DOHH2 (cell line): ENCODE results near the gene SIX2.
"Not testable (repeated sequence)": the region's sequence is repeated elsewhere in the genome, so short reads cannot be mapped to it uniquely, and the experiment has no call there.

ENCODE experiments used
- H3F3A ChIP-seq: fragments of 200-600 bp; sonication (generic), shearing (Covaris generic); 2 replicates; pipeline ENCODE4 v1.6.0; 2016; ENCODE audit warnings: antibody characterized with exemption, mild to moderate bottlenecking; ENCODE audit not compliant: control insufficient read depth, insufficient read depth
- H3K27ac ChIP-seq: fragments of 200-600 bp; sonication (generic); 2 replicates; pipeline ENCODE4 v1.5.1; 2014; ENCODE audit warnings: low read depth, mild to moderate bottlenecking, low read length, moderate library complexity
- H3K27me3 ChIP-seq: fragments of 200-600 bp; sonication (generic); 2 replicates; pipeline ENCODE4 v1.6.1; 2014; ENCODE audit warnings: mild to moderate bottlenecking, low read length, mixed read lengths; ENCODE audit not compliant: control insufficient read depth
- H3K36me3 ChIP-seq: fragments of 200-600 bp; sonication (generic); 2 replicates; pipeline ENCODE4 v1.6.1; 2014; ENCODE audit warnings: mild to moderate bottlenecking, low read length, moderate library complexity, mixed read lengths; ENCODE audit not compliant: control insufficient read depth
- H3K4me1 ChIP-seq: fragments of 200-600 bp; sonication (generic); 2 replicates; pipeline ENCODE4 v1.6.1; 2014; ENCODE audit warnings: mild to moderate bottlenecking, low read length, mixed read lengths; ENCODE audit not compliant: control insufficient read depth
- H3K4me2 ChIP-seq: fragments of 200-600 bp; sonication (generic); 2 replicates; pipeline ENCODE4 v1.6.0; 2014; ENCODE audit warnings: mild to moderate bottlenecking, low read length, moderate library complexity
- H3K4me3 ChIP-seq: fragments of 200-600 bp; sonication (generic); 2 replicates; pipeline ENCODE4 v1.5.1; 2014; ENCODE audit warnings: mild to moderate bottlenecking, low read length, mixed read lengths
- H3K79me2 ChIP-seq: fragments of 200-600 bp; sonication (generic); 2 replicates; pipeline ENCODE4 v1.6.1; 2014; ENCODE audit warnings: mild to moderate bottlenecking, low read length, mixed read lengths; ENCODE audit not compliant: control insufficient read depth
- H3K9me2 ChIP-seq: fragments of 200-600 bp; sonication (generic); replicated peaks from 2 replicates; pipeline ENCODE4 v1.6.1; 2014; ENCODE audit warnings: mild to moderate bottlenecking, low read length, mixed read lengths; ENCODE audit not compliant: control insufficient read depth
- H3K9me3 ChIP-seq: fragments of 200-600 bp; sonication (generic); 2 replicates; pipeline ENCODE4 v1.6.1; 2014; ENCODE audit warnings: antibody characterized with exemption, low read length, mixed read lengths; ENCODE audit not compliant: control insufficient read depth, insufficient read depth
- H4K20me1 ChIP-seq: fragments of 200-600 bp; sonication (generic); 2 replicates; pipeline ENCODE4 v1.6.0; 2014; ENCODE audit warnings: low read depth, mild to moderate bottlenecking, antibody characterized with exemption, low read length, moderate library complexity; ENCODE audit not compliant: control insufficient read depth, insufficient read depth
- CTCF ChIP-seq: fragments of 200-600 bp; sonication (generic); IDR thresholded peaks from one replicate; pipeline ENCODE4 v1.5.1; 2014; ENCODE audit warnings: antibody characterized with exemption, mild to moderate bottlenecking, low read depth, low read length; ENCODE audit not compliant: poor library complexity, severe bottlenecking
- EZH2phosphoT487 ChIP-seq: fragments of 200-600 bp; sonication (generic); IDR thresholded peaks from 2 replicates; pipeline ENCODE4 v1.6.1; 2017; ENCODE audit warnings: borderline replicate concordance, mild to moderate bottlenecking, antibody characterized with exemption, low read length, moderate library complexity, mixed read lengths

Gene SIX2

GRCh38 chr2:45042401-45042800, 33.1 kb upstream of the SIX2 start:
- H3K9me3 ChIP-seq, result no peaks in the 10 kb centered on the region
- no peaks in the 10 kb centered on the region for H4K20me1 ChIP-seq
- no peak overlapping the region for H3K4me2 ChIP-seq

GRCh38 chr2:45040786-45041185, 31.5 kb upstream of the SIX2 start:
- H3K27ac ChIP-seq, result no peak overlapping the region
- no peaks in the 10 kb centered on the region for H4K20me1 ChIP-seq
- no peaks in the 10 kb centered on the region for H3K9me3 ChIP-seq
- H3K4me1 ChIP-seq, result no peaks in the 10 kb centered on the region
- TF ChIP-seq EZH2phosphoT487 (no peak), CTCF (no peak)
- no peak overlapping the region for H3K4me2 ChIP-seq
- H3K36me3 ChIP-seq, result no peaks in the 10 kb centered on the region
- no peaks in the 10 kb centered on the region for H3F3A ChIP-seq
- H3K4me3 ChIP-seq, result no peak overlapping the region
- H3K79me2 ChIP-seq, result no peaks in the 10 kb centered on the region
- H3K9me2 ChIP-seq, result no peaks in the 10 kb centered on the region
- H3K27me3 ChIP-seq, result no peaks in the 10 kb centered on the region

More at GRCh38 chr2:45042401-45042800, 33.1 kb upstream of the SIX2 start:
- no peaks in the 10 kb centered on the region for H3K27me3 ChIP-seq
- H3K79me2 ChIP-seq, result no peaks in the 10 kb centered on the region
- H3K9me2 ChIP-seq, result no peaks in the 10 kb centered on the region
- no peak for TF ChIP-seq EZH2phosphoT487
- TF ChIP-seq CTCF, result no peak
- H3K36me3 ChIP-seq, result no peaks in the 10 kb centered on the region
- H3K4me3 ChIP-seq, result no peak overlapping the region
- H3K4me1 ChIP-seq, result no peaks in the 10 kb centered on the region
- no peak overlapping the region for H3K27ac ChIP-seq
- no peaks in the 10 kb centered on the region for H3F3A ChIP-seq

GRCh38 chr2:45039804-45040203, 30.6 kb upstream of the SIX2 start:
- not testable (repeated sequence) for H3K79me2 ChIP-seq, H3K4me3 ChIP-seq, H4K20me1 ChIP-seq, H3K27ac ChIP-seq, H3K4me2 ChIP-seq, H3K27me3 ChIP-seq, H3F3A ChIP-seq, H3K4me1 ChIP-seq, H3K36me3 ChIP-seq, H3K9me2 ChIP-seq, H3K9me3 ChIP-seq

- not testable (repeated sequence) for H3K4me2 ChIP-seq, H3K9me2 ChIP-seq, H3K27ac ChIP-seq, H3K36me3 ChIP-seq, H3K4me3 ChIP-seq, H3K4me1 ChIP-seq, H3K9me3 ChIP-seq, H4K20me1 ChIP-seq, H3K79me2 ChIP-seq, H3K27me3 ChIP-seq, H3F3A ChIP-seq
Observed at GRCh38 chr2:45038861-45039260, 29.6 kb upstream of the SIX2 start.
